Cardiac septum (tissue), 1 donor: ENCODE results near the gene TRIM74. TPM values are rescaled to one million over a fixed set of nuclear protein-coding genes. Genes with fewer than 3 reads are reported as not detected.
"Not testable (repeated sequence)": the region's sequence is repeated elsewhere in the genome, so short reads cannot be mapped to it uniquely, and the experiment has no call there.

Experiments
- DNase-seq: peaks from one replicate; pipeline ENCODE4 v3.0.0-alpha.2; 2020; ENCODE audit warnings: low spot score
- intact Hi-C: fragments of 100-400 bp; cut with DNase I; formaldehyde crosslinking; loops from one replicate; pipeline ENCODE4 v1.14.0; 2022
- long read RNA-seq: library from polyadenylated mRNA; unstranded; transcript quantifications from one replicate; pipeline ENCODE4 v2.0.0, GENCODE V29; 2021
- total RNA-seq: library from RNA; stranded (reverse); fragmentation: NEBNext Ultra II Directional; extraction: Animal tissue kit (Norgen Biotek cat#: 25700); gene quantifications from one replicate; pipeline ENCODE4 v1.2.1, GENCODE V29; 2021
- donor health status: DM: no; HTN: no; CAD: no.

The TRIM74 gene
- 0.78 TPM for total RNA-seq
- long read RNA-seq, partial matches to known transcripts, result 2 of 2 reads
- long read RNA-seq, other reads (novel, unspliced or antisense), result 0 of 2 reads

GRCh38 chr7:72968980-72969516, at the start of gene TRIM74:
Gene TRIM74, minus strand, starts transcription at chr7:72969466. Its CDS starts 3,309 bp downstream, at chr7:72966157.
- DNase-seq, intact Hi-C loops: not testable (repeated sequence)

- intact Hi-C loops, DNase-seq: not testable (repeated sequence)
Observed at GRCh38 chr7:73006491-73006890, 37.2 kb upstream of the TRIM74 start.

- intact Hi-C loops, result not testable (repeated sequence)
- DNase-seq, result peak; percentile 96
Observed at GRCh38 chr7:73005693-73006447, 36.6 kb upstream of the TRIM74 start.

GRCh38 chr7:73005356-73005692, 36.1 kb upstream of the TRIM74 start:
- intact Hi-C loops, result not testable (repeated sequence)
- peak; percentile 88 for DNase-seq

GRCh38 chr7:72997887-72998468, 28.7 kb upstream of the TRIM74 start:
- DNase-seq, intact Hi-C loops: not testable (repeated sequence)

- DNase-seq, intact Hi-C loops: not testable (repeated sequence)
Observed at GRCh38 chr7:72997447-72997846, 28.2 kb upstream of the TRIM74 start.

GRCh38 chr7:72995484-72995883, 26.2 kb upstream of the TRIM74 start:
- intact Hi-C loops, DNase-seq: not testable (repeated sequence)

GRCh38 chr7:72990146-72990913, 21.1 kb upstream of the TRIM74 start:
- DNase-seq, intact Hi-C loops: not testable (repeated sequence)

- intact Hi-C loops, result not testable (repeated sequence)
Observed at GRCh38 chr7:72982084-72982483, 12.8 kb upstream of the TRIM74 start.

GRCh38 chr7:72980382-72980781, 11.1 kb upstream of the TRIM74 start:
- DNase-seq, intact Hi-C loops: not testable (repeated sequence)

More at GRCh38 chr7:72982084-72982483, 12.8 kb upstream of the TRIM74 start:
- not testable (repeated sequence) for DNase-seq

GRCh38 chr7:72976434-72976833, 7.2 kb upstream of the TRIM74 start:
- intact Hi-C loops, DNase-seq: not testable (repeated sequence)

- intact Hi-C loops, DNase-seq: not testable (repeated sequence)
Observed at GRCh38 chr7:72975656-72976286, 6.5 kb upstream of the TRIM74 start.

- DNase-seq, intact Hi-C loops: not testable (repeated sequence)
Observed at GRCh38 chr7:72974781-72975180, 5.5 kb upstream of the TRIM74 start.

GRCh38 chr7:72971505-72971904, 2.2 kb upstream of the TRIM74 start:
- DNase-seq, intact Hi-C loops: not testable (repeated sequence)

GRCh38 chr7:72969688-72970087, 422 bp upstream of the TRIM74 start:
- intact Hi-C loops, DNase-seq: not testable (repeated sequence)

- DNase-seq, intact Hi-C loops: not testable (repeated sequence)
Observed at GRCh38 chr7:72966892-72967291, 2.4 kb downstream of the TRIM74 start.

GRCh38 chr7:72965186-72965975, 3.9 kb downstream of the TRIM74 start:
- DNase-seq, intact Hi-C loops: not testable (repeated sequence)

GRCh38 chr7:72963056-72963455, 6.2 kb downstream of the TRIM74 start:
- intact Hi-C loops, DNase-seq: not testable (repeated sequence)

GRCh38 chr7:72961346-72961650, 8.0 kb downstream of the TRIM74 start:
- intact Hi-C loops, DNase-seq: not testable (repeated sequence)
